GM23338 (cell line): ENCODE data around the gene ZNF284. TPM values are rescaled to one million over a fixed set of nuclear protein-coding genes. Genes with fewer than 3 reads are reported as not detected.

ENCODE experiments used
- ATAC-seq: fragments of 200-7000 bp; cut with Tn5 transposase; 3 replicates; pipeline ENCODE4 v1.9.1; 2020
- DNase-seq: peaks from one replicate; pipeline ENCODE4 v3.0.0-alpha.2; 2015; ENCODE audit warnings: low spot score
- H2AFZ ChIP-seq: fragments of 200-600 bp; sonication (generic); 2 replicates; pipeline ENCODE4 v1.8.0; 2016; ENCODE audit warnings: antibody characterized with exemption, mild to moderate bottlenecking, moderate library complexity
- H3F3A ChIP-seq: fragments of 200-600 bp; sonication (generic); replicated peaks from 2 replicates; pipeline ENCODE4 v1.8.0; 2017; ENCODE audit warnings: antibody characterized with exemption, mixed run types, low read depth
- H3K27ac ChIP-seq: fragments of 200-600 bp; sonication (generic); 2 replicates; pipeline ENCODE4 v1.6.1; 2016; ENCODE audit warnings: low read depth
- H3K27me3 ChIP-seq: fragments of 200-600 bp; sonication (generic); 2 replicates; pipeline ENCODE4 v1.8.0; 2016; ENCODE audit warnings: mild to moderate bottlenecking, mixed run types, moderate library complexity; ENCODE audit not compliant: insufficient read depth
- H3K36me3 ChIP-seq: fragments of 200-600 bp; sonication (generic); 2 replicates; pipeline ENCODE4 v1.8.0; 2016; ENCODE audit warnings: mild to moderate bottlenecking; ENCODE audit not compliant: insufficient read depth
- H3K4me1 ChIP-seq: fragments of 200-600 bp; sonication (generic); 2 replicates; pipeline ENCODE4 v1.8.0; 2016; ENCODE audit warnings: mild to moderate bottlenecking, moderate library complexity; ENCODE audit not compliant: insufficient read depth
- H3K4me2 ChIP-seq: fragments of 200-600 bp; sonication (generic); 2 replicates; pipeline ENCODE4 v1.7.1; 2017; ENCODE audit warnings: mixed run types
- H3K4me3 ChIP-seq: fragments of 200-600 bp; sonication (generic); 2 replicates; pipeline ENCODE4 v1.6.1; 2016; ENCODE audit warnings: mixed run types
- H3K79me2 ChIP-seq: fragments of 200-600 bp; sonication (generic); replicated peaks from 2 replicates; pipeline ENCODE4 v1.8.0; 2017; ENCODE audit warnings: mild to moderate bottlenecking; ENCODE audit not compliant: insufficient read depth
- H3K9me2 ChIP-seq: fragments of 200-600 bp; sonication (generic); 2 replicates; pipeline ENCODE4 v1.8.0; 2017; ENCODE audit not compliant: insufficient read depth
- H4K20me1 ChIP-seq: fragments of 200-600 bp; sonication (generic); replicated peaks from 2 replicates; pipeline ENCODE4 v1.8.0; 2017; ENCODE audit warnings: mild to moderate bottlenecking; ENCODE audit not compliant: insufficient read depth
- H3K27ac Mint-ChIP-seq: 2 replicates; pipeline ENCODE4 v1.8.0; 2020; ENCODE audit warnings: inconsistent platforms, mild to moderate bottlenecking, moderate library complexity, mixed read lengths
- H3K27me3 Mint-ChIP-seq: 3 replicates; pipeline ENCODE4 v1.8.0; 2022; ENCODE audit warnings: low read depth, mild to moderate bottlenecking, moderate library complexity, mixed read lengths, inconsistent platforms; ENCODE audit not compliant: insufficient read depth, poor library complexity
- H3K36me3 Mint-ChIP-seq: 3 replicates; pipeline ENCODE4 v1.8.0; 2021; ENCODE audit warnings: low read depth, mild to moderate bottlenecking, inconsistent platforms, moderate library complexity, mixed read lengths
- H3K4me1 Mint-ChIP-seq: 3 replicates; pipeline ENCODE4 v1.8.0; 2020; ENCODE audit warnings: mild to moderate bottlenecking, inconsistent platforms, mixed read lengths
- H3K4me3 Mint-ChIP-seq: 3 replicates; pipeline ENCODE4 v1.8.0; 2021; ENCODE audit warnings: moderate library complexity, mild to moderate bottlenecking, inconsistent platforms, mixed read lengths
- H3K9me3 Mint-ChIP-seq: 3 replicates; pipeline ENCODE4 v1.8.0; 2020; ENCODE audit warnings: moderate library complexity, mild to moderate bottlenecking, inconsistent platforms, mixed read lengths
- CREB1 ChIP-seq: fragments of 250-450 bp; sonication (Bioruptor Pico); IDR thresholded peaks from 2 replicates; pipeline ENCODE4 v1.5.0; 2020; ENCODE audit warnings: low read depth, mild to moderate bottlenecking, moderate library complexity
- CTCF ChIP-seq, 2 experiments: fragments of 200-600 bp in 1 of 2; sonication (generic) in 1 of 2; conservative IDR thresholded peaks; 2 replicates each; pipeline versions ENCODE4 v1.5.1 to v1.6.1; 2016 to 2017; ENCODE audit warnings: antibody characterized with exemption in 2 of 2, low read depth in 2 of 2, mild to moderate bottlenecking in 2 of 2, moderate library complexity in 1 of 2
- ETS1 ChIP-seq: IDR thresholded peaks from 2 replicates; pipeline ENCODE4 v1.6.1; 2016; ENCODE audit warnings: antibody characterized with exemption
- EZH2phosphoT487 ChIP-seq: fragments of 200-600 bp; sonication (generic); IDR thresholded peaks from one replicate; pipeline ENCODE4 v1.8.1; 2018; ENCODE audit warnings: antibody characterized with exemption; ENCODE audit not compliant: unreplicated experiment
- JUNB ChIP-seq: IDR thresholded peaks from one replicate; pipeline ENCODE4 v1.6.1; 2016; ENCODE audit warnings: antibody characterized with exemption; ENCODE audit not compliant: unreplicated experiment
- NANOG ChIP-seq: IDR thresholded peaks from 2 replicates; pipeline ENCODE4 v1.6.1; 2016; ENCODE audit warnings: antibody characterized with exemption, borderline replicate concordance
- POLR2AphosphoS5 ChIP-seq: IDR thresholded peaks from 2 replicates; pipeline ENCODE4 v1.6.1; 2016; ENCODE audit warnings: antibody characterized with exemption, low read depth
- STAT1 ChIP-seq: IDR thresholded peaks from one replicate; pipeline ENCODE4 v1.6.1; 2016; ENCODE audit warnings: antibody characterized with exemption; ENCODE audit not compliant: unreplicated experiment
- ZNF114 ChIP-seq: fragments of 250-450 bp; sonication (Bioruptor Pico); IDR thresholded peaks from 2 replicates; pipeline ENCODE4 v1.5.0; 2020; ENCODE audit warnings: mild to moderate bottlenecking, moderate library complexity
- polyA plus RNA-seq: library from polyadenylated mRNA; unstranded; fragments of >200 nt; fragmentation: Nextera tagmentation; extraction: Ambion mirVana; gene quantifications from 2 replicates; pipeline ENCODE4 v1.2.1, GENCODE V29; 2016
- total RNA-seq: library from RNA; depleted of rRNA; stranded (reverse); fragments of >200 nt; shearing (Covaris generic); gene quantifications from 2 replicates; pipeline ENCODE4 v1.2.3, GENCODE V29; 2014
- TF ChIP-seq, protein P1 (sequence below): fragments of 250-450 bp; sonication (Bioruptor Pico); IDR thresholded peaks from 2 replicates; pipeline ENCODE4 v1.5.0; 2020; ENCODE audit warnings: mild to moderate bottlenecking, moderate library complexity
- TF ChIP-seq, protein P2 (sequence below): IDR thresholded peaks from one replicate; pipeline ENCODE4 v1.6.1; 2018; ENCODE audit warnings: antibody characterized with exemption; ENCODE audit not compliant: unreplicated experiment

The ZNF284 gene
- total and polyA plus RNA-seq, 2 experiments from 2014 or later: 1.4 to 3.1 TPM

DNA sequence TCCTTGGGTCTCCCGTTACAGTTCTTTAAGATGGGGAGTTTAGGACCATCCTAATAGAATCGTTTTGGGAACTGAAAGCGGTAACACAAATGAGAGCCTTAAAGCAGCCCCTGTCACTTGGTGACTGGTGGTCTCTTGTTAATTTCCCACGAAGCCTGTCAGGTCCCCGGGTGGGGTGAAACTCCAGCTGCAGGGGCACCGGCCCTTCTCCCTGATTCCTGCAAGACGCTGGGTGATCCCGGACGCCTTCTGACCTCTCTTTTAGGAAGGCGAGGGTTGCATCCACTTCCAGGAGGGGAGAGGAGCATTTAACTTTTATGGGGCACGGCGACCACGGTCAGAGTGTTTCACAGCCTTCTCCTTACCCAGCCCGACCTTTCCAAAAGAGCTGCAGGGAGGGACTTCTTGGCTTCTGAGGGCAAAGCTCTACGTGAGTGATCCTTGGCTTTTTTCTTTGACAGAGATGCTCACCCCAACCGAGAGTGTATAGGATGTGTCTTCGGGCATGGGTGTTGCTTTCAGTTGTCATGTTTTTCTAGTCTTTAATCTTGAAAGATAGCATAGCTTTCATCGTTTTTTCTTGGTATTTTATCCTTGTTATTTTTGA is 41.9 kb downstream of the ZNF284 start:
- H3K9me2 ChIP-seq: no peaks in the 10 kb centered on the region
- H2AFZ ChIP-seq: peak overlapping the region; percentile 82
- peaks cover 31% of the 10 kb centered on the region for H3K79me2 ChIP-seq
- H3K4me1 ChIP-seq: no peaks in the 10 kb centered on the region
- H3K4me2 ChIP-seq: peak overlapping the region; percentile 82
- H3F3A ChIP-seq: no peaks in the 10 kb centered on the region
- no peaks in the 10 kb centered on the region; the same call in 1 of the 2 replicates for H3K36me3 ChIP-seq
- Mint-ChIP-seq H3K9me3 (peaks cover 31% of the 10 kb centered on the region), H3K36me3 (peaks cover 47% of the 10 kb centered on the region), H3K4me3 (peak overlapping the region; percentile 97), H3K27ac (no peak overlapping the region), H3K27me3 (peaks cover 3% of the 10 kb centered on the region), H3K4me1 (no peaks in the 10 kb centered on the region)
- H3K4me3 ChIP-seq: peak overlapping the region; percentile 67
- no peaks in the 10 kb centered on the region for H3K27me3 ChIP-seq
- no peak overlapping the region for H3K27ac ChIP-seq
- TF ChIP-seq CREB1 (CRISPR knock-in tag): no peak
- no peak for TF ChIP-seq POLR2AphosphoS5
- TF ChIP-seq, protein P1, sequence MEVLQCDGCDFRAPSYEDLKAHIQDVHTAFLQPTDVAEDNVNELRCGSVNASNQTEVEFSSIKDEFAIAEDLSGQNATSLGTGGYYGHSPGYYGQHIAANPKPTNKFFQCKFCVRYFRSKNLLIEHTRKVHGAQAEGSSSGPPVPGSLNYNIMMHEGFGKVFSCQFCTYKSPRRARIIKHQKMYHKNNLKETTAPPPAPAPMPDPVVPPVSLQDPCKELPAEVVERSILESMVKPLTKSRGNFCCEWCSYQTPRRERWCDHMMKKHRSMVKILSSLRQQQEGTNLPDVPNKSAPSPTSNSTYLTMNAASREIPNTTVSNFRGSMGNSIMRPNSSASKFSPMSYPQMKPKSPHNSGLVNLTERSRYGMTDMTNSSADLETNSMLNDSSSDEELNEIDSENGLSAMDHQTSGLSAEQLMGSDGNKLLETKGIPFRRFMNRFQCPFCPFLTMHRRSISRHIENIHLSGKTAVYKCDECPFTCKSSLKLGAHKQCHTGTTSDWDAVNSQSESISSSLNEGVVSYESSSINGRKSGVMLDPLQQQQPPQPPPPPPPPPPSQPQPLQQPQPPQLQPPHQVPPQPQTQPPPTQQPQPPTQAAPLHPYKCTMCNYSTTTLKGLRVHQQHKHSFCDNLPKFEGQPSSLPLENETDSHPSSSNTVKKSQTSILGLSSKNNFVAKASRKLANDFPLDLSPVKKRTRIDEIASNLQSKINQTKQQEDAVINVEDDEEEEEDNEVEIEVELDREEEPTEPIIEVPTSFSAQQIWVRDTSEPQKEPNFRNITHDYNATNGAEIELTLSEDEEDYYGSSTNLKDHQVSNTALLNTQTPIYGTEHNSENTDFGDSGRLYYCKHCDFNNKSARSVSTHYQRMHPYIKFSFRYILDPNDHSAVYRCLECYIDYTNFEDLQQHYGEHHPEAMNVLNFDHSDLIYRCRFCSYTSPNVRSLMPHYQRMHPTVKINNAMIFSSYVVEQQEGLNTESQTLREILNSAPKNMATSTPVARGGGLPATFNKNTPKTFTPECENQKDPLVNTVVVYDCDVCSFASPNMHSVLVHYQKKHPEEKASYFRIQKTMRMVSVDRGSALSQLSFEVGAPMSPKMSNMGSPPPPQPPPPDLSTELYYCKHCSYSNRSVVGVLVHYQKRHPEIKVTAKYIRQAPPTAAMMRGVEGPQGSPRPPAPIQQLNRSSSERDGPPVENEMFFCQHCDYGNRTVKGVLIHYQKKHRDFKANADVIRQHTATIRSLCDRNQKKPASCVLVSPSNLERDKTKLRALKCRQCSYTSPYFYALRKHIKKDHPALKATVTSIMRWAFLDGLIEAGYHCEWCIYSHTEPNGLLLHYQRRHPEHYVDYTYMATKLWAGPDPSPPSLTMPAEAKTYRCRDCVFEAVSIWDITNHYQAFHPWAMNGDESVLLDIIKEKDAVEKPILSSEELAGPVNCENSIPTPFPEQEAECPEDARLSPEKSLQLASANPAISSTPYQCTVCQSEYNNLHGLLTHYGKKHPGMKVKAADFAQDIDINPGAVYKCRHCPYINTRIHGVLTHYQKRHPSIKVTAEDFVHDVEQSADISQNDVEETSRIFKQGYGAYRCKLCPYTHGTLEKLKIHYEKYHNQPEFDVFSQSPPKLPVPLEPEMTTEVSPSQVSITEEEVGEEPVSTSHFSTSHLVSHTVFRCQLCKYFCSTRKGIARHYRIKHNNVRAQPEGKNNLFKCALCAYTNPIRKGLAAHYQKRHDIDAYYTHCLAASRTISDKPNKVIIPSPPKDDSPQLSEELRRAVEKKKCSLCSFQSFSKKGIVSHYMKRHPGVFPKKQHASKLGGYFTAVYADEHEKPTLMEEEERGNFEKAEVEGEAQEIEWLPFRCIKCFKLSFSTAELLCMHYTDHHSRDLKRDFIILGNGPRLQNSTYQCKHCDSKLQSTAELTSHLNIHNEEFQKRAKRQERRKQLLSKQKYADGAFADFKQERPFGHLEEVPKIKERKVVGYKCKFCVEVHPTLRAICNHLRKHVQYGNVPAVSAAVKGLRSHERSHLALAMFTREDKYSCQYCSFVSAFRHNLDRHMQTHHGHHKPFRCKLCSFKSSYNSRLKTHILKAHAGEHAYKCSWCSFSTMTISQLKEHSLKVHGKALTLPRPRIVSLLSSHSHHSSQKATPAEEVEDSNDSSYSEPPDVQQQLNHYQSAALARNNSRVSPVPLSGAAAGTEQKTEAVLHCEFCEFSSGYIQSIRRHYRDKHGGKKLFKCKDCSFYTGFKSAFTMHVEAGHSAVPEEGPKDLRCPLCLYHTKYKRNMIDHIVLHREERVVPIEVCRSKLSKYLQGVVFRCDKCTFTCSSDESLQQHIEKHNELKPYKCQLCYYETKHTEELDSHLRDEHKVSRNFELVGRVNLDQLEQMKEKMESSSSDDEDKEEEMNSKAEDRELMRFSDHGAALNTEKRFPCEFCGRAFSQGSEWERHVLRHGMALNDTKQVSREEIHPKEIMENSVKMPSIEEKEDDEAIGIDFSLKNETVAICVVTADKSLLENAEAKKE (CRISPR knock-in tag): no peak
- no peak for TF ChIP-seq NANOG
- TF ChIP-seq EZH2phosphoT487: no peak
- no peak for TF ChIP-seq STAT1
- TF ChIP-seq ZNF114 (CRISPR knock-in tag): no peak
- TF ChIP-seq, protein P2, sequence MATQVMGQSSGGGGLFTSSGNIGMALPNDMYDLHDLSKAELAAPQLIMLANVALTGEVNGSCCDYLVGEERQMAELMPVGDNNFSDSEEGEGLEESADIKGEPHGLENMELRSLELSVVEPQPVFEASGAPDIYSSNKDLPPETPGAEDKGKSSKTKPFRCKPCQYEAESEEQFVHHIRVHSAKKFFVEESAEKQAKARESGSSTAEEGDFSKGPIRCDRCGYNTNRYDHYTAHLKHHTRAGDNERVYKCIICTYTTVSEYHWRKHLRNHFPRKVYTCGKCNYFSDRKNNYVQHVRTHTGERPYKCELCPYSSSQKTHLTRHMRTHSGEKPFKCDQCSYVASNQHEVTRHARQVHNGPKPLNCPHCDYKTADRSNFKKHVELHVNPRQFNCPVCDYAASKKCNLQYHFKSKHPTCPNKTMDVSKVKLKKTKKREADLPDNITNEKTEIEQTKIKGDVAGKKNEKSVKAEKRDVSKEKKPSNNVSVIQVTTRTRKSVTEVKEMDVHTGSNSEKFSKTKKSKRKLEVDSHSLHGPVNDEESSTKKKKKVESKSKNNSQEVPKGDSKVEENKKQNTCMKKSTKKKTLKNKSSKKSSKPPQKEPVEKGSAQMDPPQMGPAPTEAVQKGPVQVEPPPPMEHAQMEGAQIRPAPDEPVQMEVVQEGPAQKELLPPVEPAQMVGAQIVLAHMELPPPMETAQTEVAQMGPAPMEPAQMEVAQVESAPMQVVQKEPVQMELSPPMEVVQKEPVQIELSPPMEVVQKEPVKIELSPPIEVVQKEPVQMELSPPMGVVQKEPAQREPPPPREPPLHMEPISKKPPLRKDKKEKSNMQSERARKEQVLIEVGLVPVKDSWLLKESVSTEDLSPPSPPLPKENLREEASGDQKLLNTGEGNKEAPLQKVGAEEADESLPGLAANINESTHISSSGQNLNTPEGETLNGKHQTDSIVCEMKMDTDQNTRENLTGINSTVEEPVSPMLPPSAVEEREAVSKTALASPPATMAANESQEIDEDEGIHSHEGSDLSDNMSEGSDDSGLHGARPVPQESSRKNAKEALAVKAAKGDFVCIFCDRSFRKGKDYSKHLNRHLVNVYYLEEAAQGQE: no peak
- no peak for TF ChIP-seq ETS1
- no peak for TF ChIP-seq JUNB
- no peak for TF ChIP-seq CTCF (conservative IDR thresholded peaks at IDR 0.05; ENCODE audit: low read depth in 2 of 2)
- no peak for ATAC-seq
- H4K20me1 ChIP-seq: no peaks in the 10 kb centered on the region
- peak; percentile 21 for DNase-seq
